B cell (primary cell): Measurements from ENCODE around the gene TSN. TPM values are rescaled to one million over a fixed set of nuclear protein-coding genes. Genes with fewer than 3 reads are reported as not detected.

ENCODE experiments used
- ATAC-seq: fragments of 200-7000 bp; cut with Tn5 transposase; one replicate; pipeline ENCODE4 v1.10.0; 2021; ENCODE audit warnings: low read depth, mild to moderate bottlenecking, moderate number of reproducible peaks, moderate library complexity
- CTCF ChIA-PET: fragments of 350-600 bp; sonication (Branson Sonifier 250); formaldehyde crosslinking; loops from one replicate; lab custom pipeline; 2021; ENCODE audit warnings: antibody characterized with exemption, inconsistent platforms; lab: Charles Lee
- POLR2A ChIA-PET: fragments of 350-600 bp; sonication (Branson Sonifier 250); formaldehyde crosslinking; loops from one replicate; lab custom pipeline; 2021; ENCODE audit warnings: antibody characterized with exemption; lab: Charles Lee
- DNase-seq: peaks from one replicate; pipeline ENCODE4 v3.0.0; 2013
- H2AFZ ChIP-seq: 2 replicates; pipeline ENCODE4 v1.6.1; 2012; ENCODE audit warnings: mild to moderate bottlenecking, low read depth, low read length; ENCODE audit not compliant: insufficient read depth, poor library complexity, severe bottlenecking
- H3K27ac ChIP-seq, 2 donors: 1 replicate in 1 of 2; 2 replicates in 1 of 2; pipeline ENCODE4 v1.5.1; 2012 to 2013; ENCODE audit warnings: low read length in 2 of 2, mild to moderate bottlenecking in 2 of 2, moderate library complexity in 1 of 2
- H3K27me3 ChIP-seq, 4 experiments: fragments of 200-600 bp in 1 of 4; sonication (generic) in 1 of 4; replicated peaks in 1 of 4; 1 replicate in 2 of 4; 2 replicates in 2 of 4; pipeline versions ENCODE4 v1.6.1 to v1.7.0; 2013 to 2016; ENCODE audit warnings: low read length in 3 of 4, mild to moderate bottlenecking in 2 of 4, mixed read lengths in 1 of 4, moderate library complexity in 1 of 4; ENCODE audit not compliant: insufficient read depth in 4 of 4, control insufficient read depth in 3 of 4; ENCODE audit errors: control extremely low read depth in 1 of 4
- H3K36me3 ChIP-seq, 2 experiments: replicated peaks in 1 of 2; 1 replicate in 1 of 2; 2 replicates in 1 of 2; pipeline versions ENCODE4 v1.6.1 to v1.7.1; 2013; ENCODE audit warnings: low read length in 1 of 2; ENCODE audit not compliant: insufficient read depth in 2 of 2, control insufficient read depth in 1 of 2; ENCODE audit errors: control extremely low read depth in 1 of 2, extremely low read depth in 1 of 2
- H3K4me1 ChIP-seq, 2 donors: fragments of 200-600 bp in 1 of 2; sonication (generic) in 1 of 2; 1 replicate in 1 of 2; 2 replicates in 1 of 2; pipeline versions ENCODE4 v1.5.1 to v1.6.1; 2013 to 2017; ENCODE audit warnings: low read length in 2 of 2; ENCODE audit not compliant: control insufficient read depth in 2 of 2, insufficient read depth in 2 of 2
- H3K4me2 ChIP-seq: replicated peaks from 2 replicates; pipeline ENCODE3; 2012; ENCODE audit warnings: mild to moderate bottlenecking, low read depth, low read length; ENCODE audit not compliant: poor library complexity, severe bottlenecking
- H3K4me3 ChIP-seq, 5 experiments: fragments of 200-600 bp in 1 of 5; sonication (generic) in 1 of 5; 1 replicate in 3 of 5; 2 replicates in 2 of 5; pipeline versions ENCODE4 v1.5.1 to v1.7.0; 2011 to 2016; ENCODE audit warnings: low read length in 4 of 5, mild to moderate bottlenecking in 4 of 5, low read depth in 2 of 5, control low read depth in 1 of 5, moderate library complexity in 1 of 5; ENCODE audit not compliant: insufficient read depth in 1 of 5; ENCODE audit errors: control extremely low read depth in 1 of 5, extremely low read depth in 1 of 5
- H3K79me2 ChIP-seq: fragments of 200-600 bp; sonication (generic); one replicate; pipeline ENCODE4 v1.6.0; 2016; ENCODE audit warnings: low read length; ENCODE audit not compliant: control insufficient read depth, insufficient read depth
- H3K9ac ChIP-seq: fragments of 200-600 bp; sonication (generic); 2 replicates; pipeline ENCODE4 v1.6.1; 2017; ENCODE audit warnings: mild to moderate bottlenecking, low read length, moderate library complexity
- H3K9me3 ChIP-seq, 3 donors: one replicate each; pipeline versions ENCODE4 v1.6.1 to v1.7.1; 2013; ENCODE audit warnings: low read length in 2 of 3; ENCODE audit not compliant: control insufficient read depth in 2 of 3, insufficient read depth in 1 of 3; ENCODE audit errors: control extremely low read depth in 1 of 3
- H4K20me1 ChIP-seq: 2 replicates; pipeline ENCODE4 v1.6.0; 2012; ENCODE audit warnings: mild to moderate bottlenecking, low read length; ENCODE audit not compliant: insufficient read depth, control insufficient read depth, poor library complexity, severe bottlenecking
- H3K27ac Mint-ChIP-seq: one replicate; pipeline ENCODE4 v1.8.0; 2021; ENCODE audit warnings: mixed read lengths
- H3K27me3 Mint-ChIP-seq: one replicate; pipeline ENCODE4 v1.8.0; 2021; ENCODE audit warnings: mixed read lengths
- H3K4me1 Mint-ChIP-seq: one replicate; pipeline ENCODE4 v1.8.0; 2021; ENCODE audit warnings: mixed read lengths
- H3K4me3 Mint-ChIP-seq: one replicate; pipeline ENCODE4 v1.8.0; 2021; ENCODE audit warnings: mixed read lengths
- H3K9me3 Mint-ChIP-seq: one replicate; pipeline ENCODE4 v1.8.0; 2022; ENCODE audit warnings: mixed read lengths; ENCODE audit not compliant: insufficient read depth
- EZH2 ChIP-seq: IDR thresholded peaks from 2 replicates; pipeline ENCODE4 v1.6.1; 2012; ENCODE audit warnings: borderline replicate concordance, low read depth, mild to moderate bottlenecking, moderate library complexity, low read length; ENCODE audit not compliant: insufficient read depth, poor library complexity, severe bottlenecking
- WGBS: methylation state at CpG from one replicate; pipeline ENCODE4 v1.1.5; 2013; ENCODE audit warnings: missing lambda C conversion rate; ENCODE audit not compliant: insufficient coverage; 5-methylcytosine and 5-hydroxymethylcytosine counted together
- intact Hi-C: fragments of 100-400 bp; cut with micrococcal nuclease; formaldehyde crosslinking; loops from one replicate; pipeline ENCODE4 v1.10.0; 2022
- polyA plus RNA-seq: library from polyadenylated mRNA; depleted of rRNA; stranded (reverse); fragments of >200 nt; gene quantifications from 2 replicates; pipeline ENCODE4 v1.2.3, GENCODE V29; 2012
- total RNA-seq, 2 donors: library from RNA; stranded (reverse); fragments of 120-200 nt in 1 of 2; gene quantifications; 1 replicate in 1 of 2; 2 replicates in 1 of 2; pipeline versions ENCODE4 v1.2.3 to v1.2.4, GENCODE V29; 2013 to 2022
- TF ChIP-seq, protein P1 (sequence below): fragments of 200-600 bp; IDR thresholded peaks from one replicate; pipeline ENCODE4 v1.8.0; 2022; ENCODE audit warnings: antibody characterized with exemption, mild to moderate bottlenecking

Gene TSN
- total and polyA plus RNA-seq, 2 donors (not counting 1 experiment from before 2014, with no cell fraction given): 10.8 to 43.4 TPM

DNA sequence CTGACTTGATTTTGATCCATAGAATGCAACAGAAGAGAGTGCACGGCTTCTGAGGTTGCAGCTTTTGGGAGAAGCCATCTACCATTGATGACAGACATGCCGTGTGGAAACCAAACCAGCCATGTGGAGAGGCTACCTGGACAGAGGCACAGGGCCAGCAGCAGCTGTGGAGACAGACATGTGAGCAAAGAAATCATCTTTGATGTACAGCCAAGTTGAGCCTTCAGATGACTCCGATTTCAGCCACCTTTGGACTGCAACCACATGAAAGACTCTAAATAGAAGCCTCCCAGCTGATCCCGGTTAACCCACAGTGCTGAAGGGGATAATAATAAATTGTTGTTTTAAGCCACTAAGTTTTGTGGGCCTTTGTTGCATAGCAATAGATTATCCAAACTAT, 54.2 kb downstream of the TSN start:
- H3K4me2 ChIP-seq: no peak overlapping the region
- no peaks in the 10 kb centered on the region for H3K79me2 ChIP-seq
- H3K4me3 ChIP-seq: no peak overlapping the region
- no peak for TF ChIP-seq EZH2
- TF ChIP-seq, protein P1, sequence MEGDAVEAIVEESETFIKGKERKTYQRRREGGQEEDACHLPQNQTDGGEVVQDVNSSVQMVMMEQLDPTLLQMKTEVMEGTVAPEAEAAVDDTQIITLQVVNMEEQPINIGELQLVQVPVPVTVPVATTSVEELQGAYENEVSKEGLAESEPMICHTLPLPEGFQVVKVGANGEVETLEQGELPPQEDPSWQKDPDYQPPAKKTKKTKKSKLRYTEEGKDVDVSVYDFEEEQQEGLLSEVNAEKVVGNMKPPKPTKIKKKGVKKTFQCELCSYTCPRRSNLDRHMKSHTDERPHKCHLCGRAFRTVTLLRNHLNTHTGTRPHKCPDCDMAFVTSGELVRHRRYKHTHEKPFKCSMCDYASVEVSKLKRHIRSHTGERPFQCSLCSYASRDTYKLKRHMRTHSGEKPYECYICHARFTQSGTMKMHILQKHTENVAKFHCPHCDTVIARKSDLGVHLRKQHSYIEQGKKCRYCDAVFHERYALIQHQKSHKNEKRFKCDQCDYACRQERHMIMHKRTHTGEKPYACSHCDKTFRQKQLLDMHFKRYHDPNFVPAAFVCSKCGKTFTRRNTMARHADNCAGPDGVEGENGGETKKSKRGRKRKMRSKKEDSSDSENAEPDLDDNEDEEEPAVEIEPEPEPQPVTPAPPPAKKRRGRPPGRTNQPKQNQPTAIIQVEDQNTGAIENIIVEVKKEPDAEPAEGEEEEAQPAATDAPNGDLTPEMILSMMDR: no peak
- H3K27ac ChIP-seq: no peak overlapping the region
- no peaks in the 10 kb centered on the region for H3K27me3 ChIP-seq
- ATAC-seq: no peak
- no peak for DNase-seq
- ChIA-PET CTCF (no interaction called here), POLR2A (no interaction called here)
- no peaks in the 10 kb centered on the region for H3K9me3 Mint-ChIP-seq
- no peak overlapping the region for H3K4me3 Mint-ChIP-seq
- intact Hi-C loops: no loop called here
- peaks cover 4% of the 10 kb centered on the region for H3K4me1 Mint-ChIP-seq
- no peak overlapping the region for H3K9ac ChIP-seq
- H3K27me3 Mint-ChIP-seq: peaks cover 3% of the 10 kb centered on the region
- no peak overlapping the region for H2AFZ ChIP-seq
- H4K20me1 ChIP-seq: no peaks in the 10 kb centered on the region
- H3K36me3 ChIP-seq: no peaks in the 10 kb centered on the region
- 76% methylated on average over 3 of the region's 4 CpGs for WGBS
- H3K9me3 ChIP-seq: no peaks in the 10 kb centered on the region
- no peak overlapping the region for H3K27ac Mint-ChIP-seq
- peaks cover 2 to 3% of the 10 kb centered on the region in 2 donors for H3K4me1 ChIP-seq

DNA sequence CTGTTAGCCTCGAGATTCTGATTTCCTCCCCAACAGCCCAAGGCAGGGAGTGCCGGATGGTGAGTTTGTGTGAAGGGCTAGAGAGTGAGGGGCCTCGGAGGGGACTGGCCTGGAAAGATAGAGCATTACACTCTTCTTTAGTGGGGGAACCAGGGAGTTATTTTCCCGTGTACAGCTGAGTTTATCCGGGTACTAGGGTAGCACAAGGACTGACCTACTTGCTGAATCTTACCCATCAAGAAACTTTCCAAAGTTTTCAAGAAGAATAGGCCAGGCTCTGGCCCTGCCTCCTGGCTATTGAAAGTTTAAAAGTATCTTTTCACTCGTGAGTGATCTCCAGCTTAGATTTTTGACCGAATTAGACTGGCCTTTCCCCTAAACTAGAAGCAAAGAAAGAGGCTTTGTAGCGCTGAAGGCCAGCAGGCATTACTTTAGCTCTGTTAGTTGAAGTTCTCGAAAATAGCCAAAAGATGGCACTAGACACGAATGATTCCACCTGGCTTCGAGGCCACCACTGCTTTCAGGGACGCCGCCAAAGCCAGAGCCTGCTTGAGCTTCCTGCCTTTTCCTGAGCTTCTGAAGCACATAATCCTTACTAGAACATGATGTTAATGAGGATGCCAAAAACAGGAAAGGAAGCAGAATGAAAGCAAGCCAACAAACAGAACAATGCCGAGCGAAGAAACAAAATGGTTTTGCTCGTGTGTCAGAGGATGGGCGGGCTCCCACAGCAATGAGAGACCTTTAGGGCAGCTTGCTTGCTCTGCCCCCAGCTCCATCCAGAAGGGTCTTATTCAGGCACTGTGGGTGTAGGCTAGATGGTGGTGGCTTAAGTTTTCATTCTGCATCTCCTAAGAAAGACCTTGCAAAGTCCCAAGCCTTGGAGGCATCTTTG, 55.8 kb downstream of the TSN start:
- CTCF ChIA-PET: interaction anchor here (0.8 kb wide), 1 partner anchor 702 kb away, joined by 3 read pairs; no protein-coding TSS in a partner anchor

More for the DNA sequence above, 55.8 kb downstream of the TSN start:
- no peaks in the 10 kb centered on the region for H3K9me3 ChIP-seq
- intact Hi-C loops: no loop called here
- H3K36me3 ChIP-seq: no peaks in the 10 kb centered on the region
- no peak overlapping the region for H3K9ac ChIP-seq
- peaks cover 0 to 3% of the 10 kb centered on the region in 2 donors for H3K4me1 ChIP-seq
- H2AFZ ChIP-seq: no peak overlapping the region
- no peaks in the 10 kb centered on the region for H3K27me3 ChIP-seq
- WGBS: 41% methylated on average over 14 of the region's 17 CpGs
- TF ChIP-seq, protein P1: peak; percentile 50
- no peak for TF ChIP-seq EZH2
- no peaks in the 10 kb centered on the region for H3K79me2 ChIP-seq
- Mint-ChIP-seq H3K9me3 (no peaks in the 10 kb centered on the region), H3K27me3 (peaks cover 8% of the 10 kb centered on the region), H3K27ac (no peak overlapping the region), H3K4me1 (no peaks in the 10 kb centered on the region), H3K4me3 (no peak overlapping the region)
- H3K27ac ChIP-seq: no peak overlapping the region
- DNase-seq: peak; percentile 16
- ATAC-seq: no peak
- H3K4me2 ChIP-seq: no peak overlapping the region
- no peak overlapping the region for H3K4me3 ChIP-seq
- no peaks in the 10 kb centered on the region for H4K20me1 ChIP-seq
- POLR2A ChIA-PET: no interaction called here
